Right lobe of liver (tissue), 6 donors: ENCODE results near the gene CAMK2B. TPM values are rescaled to one million over a fixed set of nuclear protein-coding genes. Genes with fewer than 3 reads are reported as not detected.
"Not testable (repeated sequence)": the region's sequence is repeated elsewhere in the genome, so short reads cannot be mapped to it uniquely, and the experiment has no call there.

Experiments
- ATAC-seq, 4 donors: fragments of 200-7000 bp; cut with Tn5 transposase; one replicate each; pipeline ENCODE4 v1.9.1; 2020; ENCODE audit warnings: mild to moderate bottlenecking in 4 of 4, moderate library complexity in 4 of 4
- DNase-seq, 3 donors: peaks; one replicate each; pipeline ENCODE4 v3.0.0-alpha.2; 2020
- H3K27ac ChIP-seq, 3 donors: fragments of 200-600 bp; one replicate each; pipeline ENCODE4 v1.8.0; 2022
- H3K27me3 ChIP-seq, 2 donors: fragments of 200-600 bp; one replicate each; pipeline ENCODE4 v1.8.0; 2022
- H3K36me3 ChIP-seq, 4 donors: fragments of 200-600 bp; sonication (generic) in 1 of 4; one replicate each; pipeline versions ENCODE4 v1.5.1 to v1.8.0; 2017 to 2022; ENCODE audit warnings: control low read depth in 1 of 4
- H3K4me1 ChIP-seq, 4 donors: fragments of 200-600 bp; sonication (generic) in 1 of 4; one replicate each; pipeline versions ENCODE4 v1.5.1 to v1.8.0; 2017 to 2022; ENCODE audit warnings: control low read depth in 1 of 4
- H3K4me3 ChIP-seq, 3 donors: fragments of 200-600 bp; one replicate each; pipeline ENCODE4 v1.8.0; 2022
- H3K9me3 ChIP-seq, 4 donors: fragments of 200-600 bp; sonication (generic) in 1 of 4; one replicate each; pipeline versions ENCODE4 v1.5.1 to v1.8.0; 2017 to 2022; ENCODE audit warnings: control low read depth in 1 of 4
- POLR2A ChIP-seq: fragments of 450-650 bp; IDR thresholded peaks from one replicate; pipeline ENCODE4 v1.6.1; 2017; ENCODE audit warnings: antibody characterized with exemption, mild to moderate bottlenecking
- WGBS: methylation state at CpG from one replicate; pipeline ENCODE4 v1.1.6; 2018; ENCODE audit warnings: low coverage, low lambda C conversion rate; ENCODE audit not compliant: insufficient coverage; ENCODE audit errors: missing lambda C conversion rate; 5-methylcytosine and 5-hydroxymethylcytosine counted together
- intact Hi-C, 2 donors: fragments of 100-400 bp; cut with DNase I; formaldehyde crosslinking; loops; one replicate each; pipeline versions ENCODE4 v1.11.2 to v1.14.1; 2022
- total RNA-seq, 6 experiments: library from RNA; depleted of rRNA in 2 of 6; stranded (reverse); fragments of >200 nt in 2 of 6; fragmentation: NEBNext Ultra II Directional in 3 of 6; extraction: Animal tissue kit (Norgen Biotek cat#: 25700) in 3 of 6; gene quantifications; one replicate each; pipeline versions ENCODE4 v1.1.0 to v1.2.4, GENCODE V29; 2016 to 2023
- TF ChIP-seq, protein P1 (sequence below), 4 donors: fragments of 200-600 bp in 3 of 4; fragments of 450-650 bp in 1 of 4; IDR thresholded peaks; one replicate each; pipeline versions ENCODE4 v1.5.1 to v1.8.0; 2016 to 2022; ENCODE audit warnings: antibody characterized with exemption in 4 of 4, mild to moderate bottlenecking in 2 of 4
- donor health status: DM: no; HTN: yes; CAD: no.
- donor health status: DM: no; HTN: no; CAD: no.
- donor health status: DM: no; HTN: no; CAD: no.
- donor health status: DM: no; HTN: yes; CAD: no.
- donor health status: DM: no; HTN: yes; CAD: no.

The CAMK2B gene
- total RNA-seq, 6 experiments from 2014 or later = 2.1 to 5.1 (median 3.3) TPM

DNA sequence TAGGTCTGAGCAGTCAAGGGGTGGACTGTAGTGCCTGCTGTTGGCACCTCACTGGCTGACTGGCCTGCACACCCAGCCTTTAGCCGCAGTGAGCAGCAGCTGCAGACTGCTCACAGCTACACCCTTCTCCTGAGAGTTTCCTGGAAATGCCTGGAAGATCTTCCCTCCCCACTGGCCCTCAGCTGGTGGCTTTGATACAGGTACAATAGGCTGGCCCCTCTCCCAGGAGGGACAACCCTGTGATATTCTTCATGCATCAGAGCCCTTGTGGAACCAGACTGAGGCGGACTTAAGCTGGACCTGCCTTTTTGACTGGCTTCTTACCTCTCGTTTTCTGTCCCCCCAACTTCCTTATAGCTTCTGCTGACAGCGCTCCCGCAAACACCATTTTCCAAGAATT, 142.6 kb downstream of the CAMK2B start:
- Histone ChIP-seq H3K27ac (no peak overlapping the region), H3K36me3 (no peaks in the 10 kb centered on the region), H3K4me1 (no peaks in the 10 kb centered on the region), H3K27me3 (no peaks in the 10 kb centered on the region), H3K4me3 (no peak overlapping the region), H3K9me3 (peaks cover 0 to 4% (median 0%) of the 10 kb centered on the region in 4 donors)
- DNase-seq = no peak
- no peak for ATAC-seq
- WGBS = 86% methylated on average over 5 of the region's 5 CpGs
- no peak for TF ChIP-seq POLR2A
- TF ChIP-seq, protein P1, sequence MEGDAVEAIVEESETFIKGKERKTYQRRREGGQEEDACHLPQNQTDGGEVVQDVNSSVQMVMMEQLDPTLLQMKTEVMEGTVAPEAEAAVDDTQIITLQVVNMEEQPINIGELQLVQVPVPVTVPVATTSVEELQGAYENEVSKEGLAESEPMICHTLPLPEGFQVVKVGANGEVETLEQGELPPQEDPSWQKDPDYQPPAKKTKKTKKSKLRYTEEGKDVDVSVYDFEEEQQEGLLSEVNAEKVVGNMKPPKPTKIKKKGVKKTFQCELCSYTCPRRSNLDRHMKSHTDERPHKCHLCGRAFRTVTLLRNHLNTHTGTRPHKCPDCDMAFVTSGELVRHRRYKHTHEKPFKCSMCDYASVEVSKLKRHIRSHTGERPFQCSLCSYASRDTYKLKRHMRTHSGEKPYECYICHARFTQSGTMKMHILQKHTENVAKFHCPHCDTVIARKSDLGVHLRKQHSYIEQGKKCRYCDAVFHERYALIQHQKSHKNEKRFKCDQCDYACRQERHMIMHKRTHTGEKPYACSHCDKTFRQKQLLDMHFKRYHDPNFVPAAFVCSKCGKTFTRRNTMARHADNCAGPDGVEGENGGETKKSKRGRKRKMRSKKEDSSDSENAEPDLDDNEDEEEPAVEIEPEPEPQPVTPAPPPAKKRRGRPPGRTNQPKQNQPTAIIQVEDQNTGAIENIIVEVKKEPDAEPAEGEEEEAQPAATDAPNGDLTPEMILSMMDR (IDR thresholded peaks at IDR 0.05) = no peak
- intact Hi-C loops = no loop called here

DNA sequence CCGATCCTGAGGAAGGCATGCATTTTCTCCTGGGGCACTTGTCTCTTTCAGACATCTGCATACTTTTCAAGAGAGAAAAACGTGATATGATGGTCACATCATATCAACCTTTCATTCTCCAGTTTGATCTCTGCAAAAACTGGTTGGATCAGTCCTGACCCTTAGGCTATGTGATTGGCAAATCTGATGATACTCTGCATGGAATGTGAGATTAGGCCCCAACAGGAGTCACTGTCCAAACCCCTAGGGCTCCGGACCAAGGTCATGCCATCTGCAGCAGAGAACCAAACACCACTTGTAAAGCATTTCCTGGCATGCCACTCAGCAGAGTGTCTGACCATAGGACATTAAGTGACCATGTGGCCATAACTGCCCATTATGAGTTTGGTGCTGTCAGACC, 144.8 kb downstream of the CAMK2B start:
- no peaks in the 10 kb centered on the region for H3K27me3 ChIP-seq
- DNase-seq = no peak
- intact Hi-C loops = no loop called here

DNA sequence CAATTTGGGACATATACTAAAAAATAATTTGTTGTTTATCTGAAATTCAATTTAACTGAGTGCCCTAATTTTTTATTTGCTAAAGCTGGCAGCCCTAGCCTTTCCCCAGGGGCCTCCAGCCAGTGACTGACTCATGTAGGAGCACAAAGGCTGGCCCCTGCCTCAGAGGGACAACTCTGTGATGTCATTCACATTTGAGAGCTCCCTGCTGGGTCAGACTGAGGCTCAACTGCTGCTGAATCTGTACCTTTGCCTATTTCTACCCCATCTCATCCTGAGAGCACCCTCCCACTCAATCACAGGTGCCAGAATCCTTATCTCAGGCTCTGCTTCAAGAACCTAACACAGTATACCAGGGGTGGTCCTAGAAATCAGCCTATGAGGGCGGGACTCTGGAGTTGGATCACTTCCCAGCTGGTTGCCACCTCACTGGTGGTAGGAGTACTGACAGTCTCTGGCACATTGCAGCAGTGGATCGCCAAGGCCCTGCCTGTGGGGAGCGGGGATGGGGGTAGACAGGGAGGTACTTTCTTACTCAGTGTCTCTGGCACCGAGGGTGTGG, 147.7 kb downstream of the CAMK2B start:
- no peak overlapping the region for H3K27ac ChIP-seq
- H3K36me3 ChIP-seq = no peaks in the 10 kb centered on the region
- peaks cover 0 to 1% (median 0%) of the 10 kb centered on the region in 4 donors for H3K9me3 ChIP-seq
- H3K4me3 ChIP-seq = no peak overlapping the region
- no peak for TF ChIP-seq POLR2A
- ATAC-seq (peak in 1 of 4 donors; percentile 55), DNase-seq (peak in 1 of 3 donors; percentile 35)
- intact Hi-C loops = no loop called here
- no peaks in the 10 kb centered on the region for H3K27me3 ChIP-seq
- 77% methylated on average over 4 of the region's 4 CpGs for WGBS
- no peaks in the 10 kb centered on the region for H3K4me1 ChIP-seq

More for the DNA sequence above, 144.8 kb downstream of the CAMK2B start:
- ATAC-seq = no peak
- no peak for TF ChIP-seq POLR2A
- TF ChIP-seq, protein P1 (IDR thresholded peaks at IDR 0.05) = no peak
- Histone ChIP-seq H3K4me3 (no peak overlapping the region), H3K4me1 (no peaks in the 10 kb centered on the region), H3K9me3 (peaks cover 0 to 4% (median 0%) of the 10 kb centered on the region in 4 donors), H3K27ac (no peak overlapping the region), H3K36me3 (no peaks in the 10 kb centered on the region)
- WGBS = 56% methylated on average over 3 of the region's 3 CpGs

DNA sequence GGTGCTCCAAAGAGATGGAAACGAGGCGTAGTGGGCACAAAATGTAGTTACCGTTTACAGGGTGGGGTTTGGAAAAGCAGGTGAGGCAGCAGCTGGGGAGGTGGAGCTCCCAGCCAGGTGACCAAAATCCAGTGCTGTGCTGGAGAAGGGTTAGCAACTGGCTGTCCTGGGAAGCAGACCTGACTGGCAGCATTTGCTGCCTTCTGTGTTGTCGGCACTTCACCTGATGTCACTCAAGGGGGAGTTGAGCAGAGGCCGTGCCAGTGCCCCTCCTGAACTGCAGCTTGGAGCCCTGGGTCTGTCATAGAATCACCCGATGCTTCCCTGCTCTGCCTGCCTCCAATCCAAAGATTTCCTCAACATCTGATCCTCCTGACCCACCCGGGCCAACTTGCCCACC, 148.9 kb downstream of the CAMK2B start:
- DNase-seq = peak in 1 of 3 donors; percentile 18
- Histone ChIP-seq H3K4me3 (no peak overlapping the region), H3K4me1 (no peaks in the 10 kb centered on the region), H3K27me3 (no peaks in the 10 kb centered on the region), H3K36me3 (no peaks in the 10 kb centered on the region), H3K27ac (no peak overlapping the region), H3K9me3 (no peaks in the 10 kb centered on the region)
- ATAC-seq = no peak
- WGBS = 70% methylated on average over 4 of the region's 7 CpGs
- intact Hi-C loops = no loop called here
- TF ChIP-seq POLR2A = no peak
- TF ChIP-seq, protein P1 (IDR thresholded peaks at IDR 0.05) = no peak

DNA sequence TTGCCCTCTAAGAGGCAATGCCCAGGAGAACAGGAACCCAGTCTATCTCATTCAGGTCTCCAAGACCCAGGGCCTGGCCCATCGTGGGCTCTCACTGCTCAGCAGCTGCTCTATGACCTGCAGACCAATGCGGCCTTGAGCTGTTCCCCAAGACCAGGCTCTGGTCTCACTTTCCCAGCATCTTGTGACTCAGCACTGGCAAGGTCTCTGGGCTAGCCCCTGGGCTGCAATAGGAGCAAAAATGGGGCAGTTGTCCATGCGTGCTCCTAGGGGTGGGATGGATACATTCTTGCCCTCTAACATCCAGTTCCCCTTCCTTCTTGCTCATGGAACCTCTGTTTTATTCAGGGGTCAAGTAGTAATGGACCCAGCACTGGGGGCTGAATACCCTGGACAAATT, 149.7 kb downstream of the CAMK2B start:
- intact Hi-C loops = no loop called here
- ATAC-seq (no peak), DNase-seq (peak in 1 of 3 donors; percentile 26)
- 100% methylated on average over 1 of the region's 3 CpGs for WGBS
- H3K4me3 ChIP-seq = no peak overlapping the region
- TF ChIP-seq, protein P1 (IDR thresholded peaks at IDR 0.05) = no peak
- TF ChIP-seq POLR2A = no peak
- H3K27me3 ChIP-seq = no peaks in the 10 kb centered on the region
- H3K4me1 ChIP-seq = no peaks in the 10 kb centered on the region
- H3K36me3 ChIP-seq = no peaks in the 10 kb centered on the region
- H3K27ac ChIP-seq = no peak overlapping the region
- H3K9me3 ChIP-seq = no peaks in the 10 kb centered on the region

DNA sequence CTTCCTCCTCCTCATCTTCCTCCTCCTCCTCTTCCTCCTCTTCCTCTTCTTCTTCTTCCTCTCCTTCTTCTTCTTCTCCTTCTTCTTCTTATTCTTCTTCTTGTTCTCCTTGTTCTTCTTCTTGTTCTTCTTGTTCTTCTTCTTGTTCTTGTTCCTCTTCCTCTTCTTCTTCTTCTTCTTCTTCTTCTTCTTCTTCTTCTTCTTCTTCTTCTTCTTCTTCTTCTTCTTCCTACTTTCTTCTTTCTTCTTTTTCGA, 150.8 kb downstream of the CAMK2B start:
- ATAC-seq, H3K27ac ChIP-seq, H3K36me3 ChIP-seq, H3K9me3 ChIP-seq, H3K4me1 ChIP-seq, H3K27me3 ChIP-seq, intact Hi-C loops, H3K4me3 ChIP-seq, DNase-seq: not testable (repeated sequence)
- 33% methylated on average over 1 of the region's 1 CpG for WGBS
